Left lung (tissue), 10 donors: ENCODE data around the gene MTRF1L. TPM values are rescaled to one million over a fixed set of nuclear protein-coding genes. Genes with fewer than 3 reads are reported as not detected.
"Not testable (repeated sequence)": the region's sequence is repeated elsewhere in the genome, so short reads cannot be mapped to it uniquely, and the experiment has no call there.

Source experiments
- ATAC-seq: fragments of 200-7000 bp; cut with Tn5 transposase; one replicate; pipeline ENCODE4 v1.9.1; 2020; ENCODE audit warnings: moderate library complexity
- DNase-seq, 4 donors: peaks; one replicate each; pipeline ENCODE4 v3.0.0-alpha.2; 2013 to 2020
- H3K27ac ChIP-seq, 2 donors: fragments of 200-600 bp; sonication (generic) in 1 of 2; one replicate each; pipeline versions ENCODE4 v1.5.0 to v1.8.0; 2020 to 2021
- H3K27me3 ChIP-seq, 2 donors: fragments of 200-600 bp; sonication (generic) in 1 of 2; one replicate each; pipeline versions ENCODE4 v1.5.0 to v1.8.0; 2020 to 2021
- H3K36me3 ChIP-seq, 2 donors: fragments of 200-600 bp; sonication (generic) in 1 of 2; one replicate each; pipeline versions ENCODE4 v1.5.0 to v1.8.0; 2020 to 2021
- H3K4me1 ChIP-seq, 2 donors: fragments of 200-600 bp; one replicate each; pipeline ENCODE4 v1.8.0; 2021
- H3K4me3 ChIP-seq, 2 donors: fragments of 200-600 bp; sonication (generic) in 1 of 2; one replicate each; pipeline versions ENCODE4 v1.5.0 to v1.8.0; 2020 to 2021; ENCODE audit warnings: mild to moderate bottlenecking in 1 of 2
- H3K9me3 ChIP-seq, 2 donors: fragments of 200-600 bp; sonication (generic) in 1 of 2; one replicate each; pipeline versions ENCODE4 v1.5.0 to v1.8.0; 2020 to 2021
- intact Hi-C, 2 donors: fragments of 100-400 bp; cut with DNase I; formaldehyde crosslinking; loops; one replicate each; pipeline versions ENCODE4 v1.11.2 to v1.14.2; 2022
- polyA plus RNA-seq, 6 donors: library from polyadenylated mRNA; unstranded; fragments of 120-200 nt; gene quantifications; one replicate each; pipeline ENCODE4 v1.2.1, GENCODE V29; 2013; ENCODE audit not compliant: insufficient read length in 6 of 6
- total RNA-seq, 2 donors: library from RNA; stranded (reverse); fragmentation: NEBNext Ultra II Directional; extraction: Animal tissue kit (Norgen Biotek cat#: 25700); gene quantifications; one replicate each; pipeline ENCODE4 v1.2.1, GENCODE V29; 2021
- TF ChIP-seq, protein P1 (sequence below), 2 donors: fragments of 200-600 bp; sonication (generic) in 1 of 2; IDR thresholded peaks; one replicate each; pipeline versions ENCODE4 v1.5.0 to v1.8.0; 2021; ENCODE audit warnings: antibody characterized with exemption in 2 of 2
- donor health status: DM: no; HTN: yes; CAD: no.
- donor health status: DM: no; HTN: no; CAD: no.

Gene MTRF1L
- total and polyA plus RNA-seq, 8 donors = 14.7 to 26.8 (median 20.9) TPM

DNA sequence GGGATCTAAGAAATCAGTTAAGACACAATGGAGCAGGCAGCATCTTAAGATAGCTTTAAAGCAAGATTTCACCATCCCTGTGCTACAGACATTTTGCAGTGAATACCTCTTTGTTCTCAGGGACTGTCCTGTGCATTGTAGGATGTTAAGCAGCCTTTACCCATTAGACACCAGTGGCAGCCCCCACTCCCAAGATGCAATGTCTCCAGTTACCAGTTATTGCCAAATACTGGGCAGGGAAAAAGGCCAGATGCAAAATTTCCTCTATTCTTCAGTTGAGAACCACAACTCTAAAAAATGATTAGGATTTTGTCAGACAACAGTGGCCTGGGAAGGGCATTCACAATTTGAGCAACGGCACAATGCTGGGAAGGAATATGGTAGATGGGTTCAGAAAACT, 25.8 kb downstream of the MTRF1L start:
- ATAC-seq = no peak
- TF ChIP-seq, protein P1, sequence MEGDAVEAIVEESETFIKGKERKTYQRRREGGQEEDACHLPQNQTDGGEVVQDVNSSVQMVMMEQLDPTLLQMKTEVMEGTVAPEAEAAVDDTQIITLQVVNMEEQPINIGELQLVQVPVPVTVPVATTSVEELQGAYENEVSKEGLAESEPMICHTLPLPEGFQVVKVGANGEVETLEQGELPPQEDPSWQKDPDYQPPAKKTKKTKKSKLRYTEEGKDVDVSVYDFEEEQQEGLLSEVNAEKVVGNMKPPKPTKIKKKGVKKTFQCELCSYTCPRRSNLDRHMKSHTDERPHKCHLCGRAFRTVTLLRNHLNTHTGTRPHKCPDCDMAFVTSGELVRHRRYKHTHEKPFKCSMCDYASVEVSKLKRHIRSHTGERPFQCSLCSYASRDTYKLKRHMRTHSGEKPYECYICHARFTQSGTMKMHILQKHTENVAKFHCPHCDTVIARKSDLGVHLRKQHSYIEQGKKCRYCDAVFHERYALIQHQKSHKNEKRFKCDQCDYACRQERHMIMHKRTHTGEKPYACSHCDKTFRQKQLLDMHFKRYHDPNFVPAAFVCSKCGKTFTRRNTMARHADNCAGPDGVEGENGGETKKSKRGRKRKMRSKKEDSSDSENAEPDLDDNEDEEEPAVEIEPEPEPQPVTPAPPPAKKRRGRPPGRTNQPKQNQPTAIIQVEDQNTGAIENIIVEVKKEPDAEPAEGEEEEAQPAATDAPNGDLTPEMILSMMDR (IDR thresholded peaks at IDR 0.05) = no peak
- intact Hi-C loops = no loop called here
- Histone ChIP-seq H3K27ac (no peak overlapping the region), H3K36me3 (peaks cover 0 to 20% of the 10 kb centered on the region in 2 donors), H3K27me3 (no peaks in the 10 kb centered on the region), H3K9me3 (no peaks in the 10 kb centered on the region), H3K4me3 (no peak overlapping the region), H3K4me1 (peaks cover 0 to 29% of the 10 kb centered on the region in 2 donors)
- DNase-seq = no peak

DNA sequence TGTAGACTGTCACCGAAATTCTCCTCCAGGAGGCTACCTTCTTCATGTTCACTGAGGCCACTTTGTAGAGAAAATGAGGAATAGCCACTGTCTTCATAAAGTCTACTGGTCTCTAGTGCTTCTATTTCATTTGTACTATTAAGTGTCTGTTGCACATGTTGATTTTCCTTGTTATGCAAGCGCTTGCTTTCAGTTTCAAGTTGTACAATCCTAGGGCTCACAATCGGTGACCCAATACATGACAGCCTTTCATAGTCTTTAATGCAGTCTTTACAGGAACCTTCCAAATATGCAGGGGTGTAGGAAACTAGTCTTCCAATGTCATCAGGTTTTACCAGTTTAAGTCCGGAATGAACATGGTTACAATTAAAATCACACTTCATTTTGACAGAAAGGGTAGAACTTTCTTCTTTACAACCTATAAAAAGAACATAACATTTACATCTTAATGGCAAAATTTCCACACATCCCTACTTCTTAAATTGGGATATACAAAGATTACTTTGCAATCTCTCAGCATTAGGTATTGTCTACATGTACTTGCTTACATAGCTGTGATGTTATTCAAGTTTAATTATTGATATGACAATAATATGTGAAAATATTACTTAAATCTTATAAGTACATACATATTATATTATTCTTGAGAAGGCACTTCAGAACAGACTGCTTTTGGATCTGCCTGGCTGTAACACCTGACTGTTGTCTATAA, 27.1 kb downstream of the MTRF1L start:
- peak overlapping the region in 1 of 2 donors; percentile 1 for H3K27ac ChIP-seq
- peaks cover 2 to 34% of the 10 kb centered on the region in 2 donors for H3K36me3 ChIP-seq
- TF ChIP-seq, protein P1 (IDR thresholded peaks at IDR 0.05) = no peak
- H3K4me1 ChIP-seq = peaks cover 0 to 16% of the 10 kb centered on the region in 2 donors
- ATAC-seq = peak; percentile 93
- DNase-seq = peak in 1 of 4 donors; percentile 7
- intact Hi-C loops = no loop called here
- H3K9me3 ChIP-seq = no peaks in the 10 kb centered on the region
- H3K4me3 ChIP-seq = no peak overlapping the region
- H3K27me3 ChIP-seq = no peaks in the 10 kb centered on the region

DNA sequence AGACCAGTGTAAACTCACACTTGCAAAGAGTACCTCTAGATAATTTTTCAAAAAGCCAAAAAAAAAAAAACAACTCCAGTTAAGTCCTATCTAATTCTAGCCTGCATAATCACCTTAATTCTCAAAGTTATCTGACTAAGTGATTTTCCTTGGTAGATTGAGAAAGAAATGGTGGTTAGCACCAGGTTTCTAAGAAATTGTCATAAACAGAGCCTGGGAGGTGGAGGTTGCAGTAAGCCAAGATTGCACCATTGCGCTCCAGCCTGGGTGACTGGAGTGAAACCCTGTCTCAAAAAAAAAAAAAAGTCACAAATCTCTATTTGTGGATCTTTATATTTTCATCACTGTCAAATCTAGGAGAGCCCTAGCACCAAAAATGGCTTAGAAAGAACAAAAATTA, 28.6 kb downstream of the MTRF1L start:
- Histone ChIP-seq H3K4me1 (peaks cover 0 to 14% of the 10 kb centered on the region in 2 donors), H3K27me3 (no peaks in the 10 kb centered on the region), H3K9me3 (peaks cover 0 to 7% of the 10 kb centered on the region in 2 donors), H3K4me3 (no peak overlapping the region), H3K36me3 (peaks cover 3 to 47% of the 10 kb centered on the region in 2 donors), H3K27ac (no peak overlapping the region)
- ATAC-seq (no peak), DNase-seq (no peak)
- intact Hi-C loops = no loop called here
- TF ChIP-seq, protein P1 (IDR thresholded peaks at IDR 0.05) = no peak

DNA sequence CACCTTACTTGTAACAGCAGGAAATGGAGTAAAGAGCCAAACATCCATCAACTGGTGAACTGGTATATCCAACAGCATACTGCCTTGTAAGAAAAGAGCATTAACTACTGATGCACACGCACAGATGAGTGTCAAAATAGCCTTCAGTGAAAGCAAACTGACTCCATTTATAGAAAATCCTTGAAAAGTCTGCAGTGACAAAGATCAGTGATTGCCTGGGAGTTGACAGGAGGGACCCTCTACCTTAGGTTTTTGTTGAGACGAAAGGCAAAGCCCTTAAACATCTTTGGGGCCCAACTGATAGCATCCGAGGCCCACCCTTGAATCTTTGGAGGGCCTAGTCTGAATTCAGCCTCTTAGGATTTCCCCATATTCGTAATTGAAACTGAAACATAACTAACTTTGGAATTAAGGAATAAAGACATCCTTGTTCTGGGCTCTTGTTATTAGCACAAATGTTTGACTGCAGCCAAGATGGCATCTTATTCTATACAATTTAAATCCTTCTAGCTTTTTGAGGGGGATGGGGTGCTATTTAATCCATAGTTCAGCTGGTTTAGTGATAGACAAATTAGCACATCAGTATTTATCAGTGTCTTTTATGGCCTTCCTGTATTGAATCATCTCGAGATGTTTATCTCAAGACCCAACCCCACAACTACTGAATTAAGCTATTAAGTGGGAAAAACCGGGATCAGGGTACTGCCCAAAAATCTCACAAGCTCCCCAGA, 32.7 kb downstream of the MTRF1L start:
- DNase-seq (no peak), ATAC-seq (no peak)
- Histone ChIP-seq H3K27me3 (no peaks in the 10 kb centered on the region), H3K27ac (no peak overlapping the region), H3K36me3 (peaks cover 3 to 47% of the 10 kb centered on the region in 2 donors), H3K9me3 (peaks cover 0 to 18% of the 10 kb centered on the region in 2 donors), H3K4me1 (peaks cover 0 to 5% of the 10 kb centered on the region in 2 donors), H3K4me3 (no peak overlapping the region)
- intact Hi-C loops = no loop called here
- TF ChIP-seq, protein P1 (IDR thresholded peaks at IDR 0.05) = no peak

DNA sequence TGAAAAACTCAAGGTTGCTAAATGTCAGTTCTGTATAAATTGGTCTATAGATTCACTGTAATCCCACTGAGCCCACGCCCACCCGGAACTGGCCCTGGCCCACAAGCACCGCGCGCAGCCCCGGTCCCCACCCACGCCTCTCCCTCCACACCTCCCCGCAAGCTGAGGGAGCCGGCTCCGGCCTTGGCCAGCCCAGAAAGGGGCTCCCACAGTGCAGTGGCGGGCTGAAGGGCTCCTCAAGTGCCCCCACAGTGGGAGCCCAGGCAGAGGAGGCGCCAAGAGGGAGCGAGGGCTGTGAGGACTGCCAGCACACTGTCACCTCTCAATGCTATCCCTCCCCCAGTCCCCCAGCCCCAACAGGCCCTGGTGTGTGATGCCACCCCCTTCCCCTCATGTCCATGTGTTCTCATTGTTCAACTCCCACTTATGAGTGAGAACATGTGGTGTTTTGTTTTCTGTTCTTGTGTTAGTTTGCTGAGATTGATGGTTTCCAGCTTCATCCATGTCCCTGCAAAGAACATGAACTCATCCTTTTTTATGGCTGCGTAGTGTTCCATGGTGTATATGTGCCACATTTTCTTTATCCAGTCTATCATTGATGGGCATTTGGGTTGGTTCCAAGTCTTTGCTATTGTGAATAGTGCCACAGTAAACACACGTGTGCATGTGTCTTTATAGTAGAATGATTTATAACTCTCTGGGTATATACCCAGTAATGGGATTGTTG, 36.2 kb downstream of the MTRF1L start:
- H3K27me3 ChIP-seq, H3K27ac ChIP-seq, H3K4me3 ChIP-seq, DNase-seq, intact Hi-C loops, ATAC-seq, H3K4me1 ChIP-seq: not testable (repeated sequence)
- Histone ChIP-seq H3K36me3 (peaks cover 3 to 22% of the 10 kb centered on the region in 2 donors), H3K9me3 (peaks cover 0 to 18% of the 10 kb centered on the region in 2 donors)
